Breast epithelium (tissue), 3 donors: ENCODE measurements around the gene CASQ1.

ENCODE experiments used
- POLR2A ChIP-seq: fragments of 450-650 bp; IDR thresholded peaks from one replicate; pipeline ENCODE4 v1.6.1; 2016; ENCODE audit warnings: antibody characterized with exemption, mild to moderate bottlenecking, moderate library complexity
- POLR2AphosphoS5 ChIP-seq, 3 donors: sonication (generic); formaldehyde crosslinking; IDR thresholded peaks; one replicate each; pipeline ENCODE4 v1.6.1; 2017; ENCODE audit warnings: antibody characterized with exemption in 3 of 3
- TF ChIP-seq, protein P1 (sequence below), 3 donors: fragments of 450-650 bp; IDR thresholded peaks; one replicate each; pipeline ENCODE4 v1.5.1; 2016 to 2017; ENCODE audit warnings: antibody characterized with exemption in 3 of 3, mild to moderate bottlenecking in 3 of 3, moderate library complexity in 3 of 3

DNA sequence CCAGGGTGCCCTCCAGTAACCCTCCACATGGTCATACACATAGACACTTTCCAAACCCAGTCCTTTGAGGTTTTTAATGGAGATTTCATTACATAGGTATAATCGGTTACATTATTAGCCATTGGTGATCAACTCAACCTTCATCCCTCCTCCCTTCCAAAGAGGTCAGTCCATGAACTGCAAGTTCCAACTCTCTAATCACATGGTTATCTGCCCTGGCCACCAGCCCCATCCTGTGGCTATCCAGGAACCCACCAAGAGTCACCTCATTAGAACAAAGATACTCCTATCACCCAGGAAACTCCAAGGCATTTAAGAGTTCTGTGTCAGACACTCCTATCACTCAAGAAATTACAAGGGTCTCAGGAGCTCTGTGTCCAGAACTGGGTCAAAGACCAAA, 26.8 kb upstream of the CASQ1 start:
- no peak for TF ChIP-seq POLR2A
- TF ChIP-seq, protein P1, sequence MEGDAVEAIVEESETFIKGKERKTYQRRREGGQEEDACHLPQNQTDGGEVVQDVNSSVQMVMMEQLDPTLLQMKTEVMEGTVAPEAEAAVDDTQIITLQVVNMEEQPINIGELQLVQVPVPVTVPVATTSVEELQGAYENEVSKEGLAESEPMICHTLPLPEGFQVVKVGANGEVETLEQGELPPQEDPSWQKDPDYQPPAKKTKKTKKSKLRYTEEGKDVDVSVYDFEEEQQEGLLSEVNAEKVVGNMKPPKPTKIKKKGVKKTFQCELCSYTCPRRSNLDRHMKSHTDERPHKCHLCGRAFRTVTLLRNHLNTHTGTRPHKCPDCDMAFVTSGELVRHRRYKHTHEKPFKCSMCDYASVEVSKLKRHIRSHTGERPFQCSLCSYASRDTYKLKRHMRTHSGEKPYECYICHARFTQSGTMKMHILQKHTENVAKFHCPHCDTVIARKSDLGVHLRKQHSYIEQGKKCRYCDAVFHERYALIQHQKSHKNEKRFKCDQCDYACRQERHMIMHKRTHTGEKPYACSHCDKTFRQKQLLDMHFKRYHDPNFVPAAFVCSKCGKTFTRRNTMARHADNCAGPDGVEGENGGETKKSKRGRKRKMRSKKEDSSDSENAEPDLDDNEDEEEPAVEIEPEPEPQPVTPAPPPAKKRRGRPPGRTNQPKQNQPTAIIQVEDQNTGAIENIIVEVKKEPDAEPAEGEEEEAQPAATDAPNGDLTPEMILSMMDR (IDR thresholded peaks at IDR 0.05): no peak
- no peak for TF ChIP-seq POLR2AphosphoS5 (IDR thresholded peaks at IDR 0.05)
